K562 (cell line): Measurements from ENCODE around the gene ZCCHC24. TPM values are rescaled to one million over a fixed set of nuclear protein-coding genes. Genes with fewer than 3 reads are reported as not detected.

Source experiments
- CBX2 ChIP-seq: fragments of 200-600 bp; sonication (generic); IDR thresholded peaks from one replicate; pipeline ENCODE4 v1.6.1; 2012; ENCODE audit warnings: mild to moderate bottlenecking, low read length, inconsistent platforms; ENCODE audit not compliant: insufficient read depth, poor library complexity, severe bottlenecking
- TEAD1 ChIP-seq, 2 experiments: fragments of 450-650 bp in 1 of 2; sonication (generic) in 1 of 2; formaldehyde crosslinking; IDR thresholded peaks; 2 replicates each; pipeline versions ENCODE4 v1.4.0 to v1.8.0; 2020 to 2022; ENCODE audit warnings: mild to moderate bottlenecking in 2 of 2, missing genetic modification reagents in 1 of 2
- U2AF1 ChIP-seq: fragments of 200-400 bp; formaldehyde crosslinking; optimal IDR thresholded peaks from 2 replicates; pipeline ENCODE3; 2017; ENCODE audit warnings: mild to moderate bottlenecking, low read depth, low read length, moderate library complexity
- ZKSCAN8 ChIP-seq: fragments of 200-800 bp; sonication (Bioruptor generic); IDR thresholded peaks from 2 replicates; pipeline ENCODE4 v1.6.1; 2016; ENCODE audit warnings: missing genetic modification characterization, missing compliant biosample characterization
- polyA plus RNA-seq, 8 experiments: library from polyadenylated mRNA; depleted of rRNA in 4 of 8; stranded (reverse) in 5 of 8; unstranded in 3 of 8; fragments of >200 nt; fragmentation: Nextera tagmentation in 2 of 8; fragmentation: Illumina TruSeq in 1 of 8; extraction: Ambion mirVana in 2 of 8; extraction: Trizol in 1 of 8; gene quantifications; 2 replicates each; pipeline versions ENCODE4 v1.2.1 to v1.2.3, GENCODE V29; 2011 to 2014; ENCODE audit warnings: inconsistent platforms in 1 of 8, missing spikeins in 1 of 8
- total RNA-seq, 7 experiments: library from RNA; depleted of rRNA in 6 of 7; stranded (reverse); fragments of >200 nt in 6 of 7; fragmentation: Illumina TruSeq in 2 of 7; extraction: Trizol in 2 of 7; gene quantifications; 2 replicates each; pipeline versions ENCODE4 v1.2.1 to v1.2.3, GENCODE V29; 2011 to 2021; ENCODE audit warnings: low replicate concordance in 1 of 7
- TF ChIP-seq, protein P1 (sequence below): sonication (generic); formaldehyde crosslinking; IDR thresholded peaks from 2 replicates; pipeline ENCODE4 v1.8.0; 2023; ENCODE audit warnings: missing genetic modification reagents, mild to moderate bottlenecking, borderline replicate concordance
- TF ChIP-seq, protein P2 (sequence below): fragments of 250-450 bp; sonication (Bioruptor Pico); IDR thresholded peaks from 2 replicates; pipeline ENCODE4 v1.5.0; 2021
- TF ChIP-seq, protein P3 (sequence below): fragments of 450-650 bp; IDR thresholded peaks from 2 replicates; pipeline ENCODE4 v1.6.1; 2016; ENCODE audit warnings: borderline replicate concordance
- TF ChIP-seq, protein P4 (sequence below): fragments of 450-650 bp; IDR thresholded peaks from 2 replicates; pipeline ENCODE4 v1.6.1; 2017; ENCODE audit warnings: antibody characterized with exemption

The ZCCHC24 gene
- total and polyA plus RNA-seq, 9 of the 15 experiments (the other 6 are each of a cell fraction or from before 2014, with no cell fraction given): 0.84 to 11.0 (median 4.6) TPM

DNA sequence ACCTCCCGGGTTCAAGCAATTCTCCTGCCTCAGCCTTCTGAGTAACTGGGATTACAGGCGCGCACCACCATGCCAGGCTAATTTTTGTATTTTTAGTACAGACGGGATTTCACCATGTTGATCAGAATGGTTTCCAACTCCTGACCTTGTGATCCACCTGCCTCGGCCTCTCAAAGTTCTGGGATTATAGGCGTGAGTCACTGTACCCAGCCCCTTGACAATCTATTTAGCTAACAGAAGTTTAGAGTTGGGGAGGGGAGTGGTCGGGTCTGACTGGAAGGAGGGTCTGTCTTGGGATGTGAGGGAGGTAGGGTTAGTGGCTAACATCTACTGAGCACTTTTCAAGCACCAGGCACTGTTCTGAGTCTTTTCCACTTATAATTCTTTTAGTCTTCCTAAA is 27.0 kb upstream of the ZCCHC24 start (continued):
- TF ChIP-seq, protein P1, sequence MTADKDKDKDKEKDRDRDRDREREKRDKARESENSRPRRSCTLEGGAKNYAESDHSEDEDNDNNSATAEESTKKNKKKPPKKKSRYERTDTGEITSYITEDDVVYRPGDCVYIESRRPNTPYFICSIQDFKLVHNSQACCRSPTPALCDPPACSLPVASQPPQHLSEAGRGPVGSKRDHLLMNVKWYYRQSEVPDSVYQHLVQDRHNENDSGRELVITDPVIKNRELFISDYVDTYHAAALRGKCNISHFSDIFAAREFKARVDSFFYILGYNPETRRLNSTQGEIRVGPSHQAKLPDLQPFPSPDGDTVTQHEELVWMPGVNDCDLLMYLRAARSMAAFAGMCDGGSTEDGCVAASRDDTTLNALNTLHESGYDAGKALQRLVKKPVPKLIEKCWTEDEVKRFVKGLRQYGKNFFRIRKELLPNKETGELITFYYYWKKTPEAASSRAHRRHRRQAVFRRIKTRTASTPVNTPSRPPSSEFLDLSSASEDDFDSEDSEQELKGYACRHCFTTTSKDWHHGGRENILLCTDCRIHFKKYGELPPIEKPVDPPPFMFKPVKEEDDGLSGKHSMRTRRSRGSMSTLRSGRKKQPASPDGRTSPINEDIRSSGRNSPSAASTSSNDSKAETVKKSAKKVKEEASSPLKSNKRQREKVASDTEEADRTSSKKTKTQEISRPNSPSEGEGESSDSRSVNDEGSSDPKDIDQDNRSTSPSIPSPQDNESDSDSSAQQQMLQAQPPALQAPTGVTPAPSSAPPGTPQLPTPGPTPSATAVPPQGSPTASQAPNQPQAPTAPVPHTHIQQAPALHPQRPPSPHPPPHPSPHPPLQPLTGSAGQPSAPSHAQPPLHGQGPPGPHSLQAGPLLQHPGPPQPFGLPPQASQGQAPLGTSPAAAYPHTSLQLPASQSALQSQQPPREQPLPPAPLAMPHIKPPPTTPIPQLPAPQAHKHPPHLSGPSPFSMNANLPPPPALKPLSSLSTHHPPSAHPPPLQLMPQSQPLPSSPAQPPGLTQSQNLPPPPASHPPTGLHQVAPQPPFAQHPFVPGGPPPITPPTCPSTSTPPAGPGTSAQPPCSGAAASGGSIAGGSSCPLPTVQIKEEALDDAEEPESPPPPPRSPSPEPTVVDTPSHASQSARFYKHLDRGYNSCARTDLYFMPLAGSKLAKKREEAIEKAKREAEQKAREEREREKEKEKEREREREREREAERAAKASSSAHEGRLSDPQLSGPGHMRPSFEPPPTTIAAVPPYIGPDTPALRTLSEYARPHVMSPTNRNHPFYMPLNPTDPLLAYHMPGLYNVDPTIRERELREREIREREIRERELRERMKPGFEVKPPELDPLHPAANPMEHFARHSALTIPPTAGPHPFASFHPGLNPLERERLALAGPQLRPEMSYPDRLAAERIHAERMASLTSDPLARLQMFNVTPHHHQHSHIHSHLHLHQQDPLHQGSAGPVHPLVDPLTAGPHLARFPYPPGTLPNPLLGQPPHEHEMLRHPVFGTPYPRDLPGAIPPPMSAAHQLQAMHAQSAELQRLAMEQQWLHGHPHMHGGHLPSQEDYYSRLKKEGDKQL (CRISPR knock-in tag): no peak
- TF ChIP-seq TEAD1 (CRISPR knock-in tag; IDR thresholded peaks at IDR 0.05) (no peak), CBX2 (no peak), ZKSCAN8 (no peak), U2AF1 (no peak)
- TF ChIP-seq, protein P2, sequence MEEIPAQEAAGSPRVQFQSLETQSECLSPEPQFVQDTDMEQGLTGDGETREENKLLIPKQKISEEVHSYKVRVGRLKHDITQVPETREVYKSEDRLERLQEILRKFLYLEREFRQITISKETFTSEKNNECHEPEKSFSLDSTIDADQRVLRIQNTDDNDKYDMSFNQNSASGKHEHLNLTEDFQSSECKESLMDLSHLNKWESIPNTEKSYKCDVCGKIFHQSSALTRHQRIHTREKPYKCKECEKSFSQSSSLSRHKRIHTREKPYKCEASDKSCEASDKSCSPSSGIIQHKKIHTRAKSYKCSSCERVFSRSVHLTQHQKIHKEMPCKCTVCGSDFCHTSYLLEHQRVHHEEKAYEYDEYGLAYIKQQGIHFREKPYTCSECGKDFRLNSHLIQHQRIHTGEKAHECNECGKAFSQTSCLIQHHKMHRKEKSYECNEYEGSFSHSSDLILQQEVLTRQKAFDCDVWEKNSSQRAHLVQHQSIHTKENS (CRISPR knock-in tag): no peak
- TF ChIP-seq, protein P3, sequence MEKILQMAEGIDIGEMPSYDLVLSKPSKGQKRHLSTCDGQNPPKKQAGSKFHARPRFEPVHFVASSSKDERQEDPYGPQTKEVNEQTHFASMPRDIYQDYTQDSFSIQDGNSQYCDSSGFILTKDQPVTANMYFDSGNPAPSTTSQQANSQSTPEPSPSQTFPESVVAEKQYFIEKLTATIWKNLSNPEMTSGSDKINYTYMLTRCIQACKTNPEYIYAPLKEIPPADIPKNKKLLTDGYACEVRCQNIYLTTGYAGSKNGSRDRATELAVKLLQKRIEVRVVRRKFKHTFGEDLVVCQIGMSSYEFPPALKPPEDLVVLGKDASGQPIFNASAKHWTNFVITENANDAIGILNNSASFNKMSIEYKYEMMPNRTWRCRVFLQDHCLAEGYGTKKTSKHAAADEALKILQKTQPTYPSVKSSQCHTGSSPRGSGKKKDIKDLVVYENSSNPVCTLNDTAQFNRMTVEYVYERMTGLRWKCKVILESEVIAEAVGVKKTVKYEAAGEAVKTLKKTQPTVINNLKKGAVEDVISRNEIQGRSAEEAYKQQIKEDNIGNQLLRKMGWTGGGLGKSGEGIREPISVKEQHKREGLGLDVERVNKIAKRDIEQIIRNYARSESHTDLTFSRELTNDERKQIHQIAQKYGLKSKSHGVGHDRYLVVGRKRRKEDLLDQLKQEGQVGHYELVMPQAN: no peak
- TF ChIP-seq, protein P4, sequence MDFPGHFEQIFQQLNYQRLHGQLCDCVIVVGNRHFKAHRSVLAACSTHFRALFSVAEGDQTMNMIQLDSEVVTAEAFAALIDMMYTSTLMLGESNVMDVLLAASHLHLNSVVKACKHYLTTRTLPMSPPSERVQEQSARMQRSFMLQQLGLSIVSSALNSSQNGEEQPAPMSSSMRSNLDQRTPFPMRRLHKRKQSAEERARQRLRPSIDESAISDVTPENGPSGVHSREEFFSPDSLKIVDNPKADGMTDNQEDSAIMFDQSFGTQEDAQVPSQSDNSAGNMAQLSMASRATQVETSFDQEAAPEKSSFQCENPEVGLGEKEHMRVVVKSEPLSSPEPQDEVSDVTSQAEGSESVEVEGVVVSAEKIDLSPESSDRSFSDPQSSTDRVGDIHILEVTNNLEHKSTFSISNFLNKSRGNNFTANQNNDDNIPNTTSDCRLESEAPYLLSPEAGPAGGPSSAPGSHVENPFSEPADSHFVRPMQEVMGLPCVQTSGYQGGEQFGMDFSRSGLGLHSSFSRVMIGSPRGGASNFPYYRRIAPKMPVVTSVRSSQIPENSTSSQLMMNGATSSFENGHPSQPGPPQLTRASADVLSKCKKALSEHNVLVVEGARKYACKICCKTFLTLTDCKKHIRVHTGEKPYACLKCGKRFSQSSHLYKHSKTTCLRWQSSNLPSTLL: no peak
- TF ChIP-seq, all 486 proteins: peak for 0
